Muscle of back (tissue), 13 donors: ENCODE data around the gene SERPINE3. TPM values are rescaled to one million over a fixed set of nuclear protein-coding genes. Genes with fewer than 3 reads are reported as not detected.
A peak's percentile ranks its signal among the peaks of the same experiment; 100 is the strongest.

Experiments
- DNase-seq, 3 donors: peaks; one replicate each; pipeline versions ENCODE4 v3.0.0 to v3.0.0-alpha.2; 2013
- long read RNA-seq, 9 donors: transcript quantifications; one replicate each; lab custom pipeline, GENCODE V29; 2026
- polyA plus RNA-seq, 10 donors: library from polyadenylated mRNA; unstranded; fragments of 120-200 nt; gene quantifications; one replicate each; pipeline ENCODE4 v1.2.1, GENCODE V29; 2013; ENCODE audit not compliant: insufficient read length in 10 of 10

The SERPINE3 gene
- under 1 TPM in 8 of 10 donors, not detected in 2; 0.11 to 0.71 (median 0.18) TPM for polyA plus RNA-seq
- long read RNA-seq, donor 1 = 0 reads
- long read RNA-seq, donor 2 = 0 reads
- long read RNA-seq, donor 3 = 0 reads
- long read RNA-seq, donor 4 = 0 reads
- long read RNA-seq, donor 5 = 0 reads
- long read RNA-seq, donor 6 = 0 reads
- long read RNA-seq, donor 7 = 0 reads
- long read RNA-seq, donor 8 = 0 reads
- long read RNA-seq, donor 9 = 0 reads

GRCh38 chr13:51339354-51339753 is at the start of gene SERPINE3:
Gene SERPINE3 (plus strand): TSS chr13:51339691. CDS start chr13:51341092, 1,401 bp downstream.
- no peak for DNase-seq

- DNase-seq = no peak
Observed at GRCh38 chr13:51291341-51291740, 48.1 kb upstream of the SERPINE3 start.

- no peak for DNase-seq
Observed at GRCh38 chr13:51292000-51292565, 47.4 kb upstream of the SERPINE3 start.

GRCh38 chr13:51297556-51297955 is 41.9 kb upstream of the SERPINE3 start:
- DNase-seq = no peak

GRCh38 chr13:51298812-51299211 is 40.7 kb upstream of the SERPINE3 start:
- no peak for DNase-seq

GRCh38 chr13:51303063-51303552 is 36.4 kb upstream of the SERPINE3 start:
- DNase-seq = no peak

- no peak for DNase-seq
Observed at GRCh38 chr13:51303882-51304281, 35.6 kb upstream of the SERPINE3 start.

GRCh38 chr13:51305271-51305967 is 34.1 kb upstream of the SERPINE3 start:
- DNase-seq = no peak

- DNase-seq = no peak
Observed at GRCh38 chr13:51308781-51309180, 30.7 kb upstream of the SERPINE3 start.

- no peak for DNase-seq
Observed at GRCh38 chr13:51311231-51311630, 28.3 kb upstream of the SERPINE3 start.

- no peak for DNase-seq
Observed at GRCh38 chr13:51311957-51312520, 27.5 kb upstream of the SERPINE3 start.

GRCh38 chr13:51313619-51314018 is 25.9 kb upstream of the SERPINE3 start:
- DNase-seq = no peak

GRCh38 chr13:51317262-51317661 is 22.2 kb upstream of the SERPINE3 start:
- DNase-seq = peak in 1 of 3 donors; percentile 15

- DNase-seq = no peak
Observed at GRCh38 chr13:51318015-51318414, 21.5 kb upstream of the SERPINE3 start.

GRCh38 chr13:51318876-51319275 is 20.6 kb upstream of the SERPINE3 start:
- DNase-seq = no peak

GRCh38 chr13:51321836-51322235 is 17.7 kb upstream of the SERPINE3 start:
- no peak for DNase-seq

- no peak for DNase-seq
Observed at GRCh38 chr13:51322826-51323225, 16.7 kb upstream of the SERPINE3 start.

- DNase-seq = no peak
Observed at GRCh38 chr13:51323824-51324511, 15.5 kb upstream of the SERPINE3 start.

- no peak for DNase-seq
Observed at GRCh38 chr13:51324714-51325420, 14.6 kb upstream of the SERPINE3 start.

- no peak for DNase-seq
Observed at GRCh38 chr13:51325837-51326236, 13.7 kb upstream of the SERPINE3 start.

- DNase-seq = no peak
Observed at GRCh38 chr13:51326777-51327176, 12.7 kb upstream of the SERPINE3 start.
